SK-N-SH treated with all-trans-retinoic acid at 6 μM for 48 hours (cell line): Measurements from ENCODE around the gene WDR90.

Source experiments
- ATAC-seq: fragments of 200-7000 bp; cut with Tn5 transposase; 3 replicates; pipeline ENCODE4 v1.9.1; 2020; ENCODE audit warnings: mild to moderate bottlenecking, moderate library complexity
- ARNTL ChIP-seq: fragments of 450-650 bp; formaldehyde crosslinking; IDR thresholded peaks from 2 replicates; pipeline ENCODE4 v1.5.0; 2020; ENCODE audit warnings: low read depth, mild to moderate bottlenecking, moderate library complexity, borderline replicate concordance
- CSDC2 ChIP-seq: fragments of 250-450 bp; sonication (Bioruptor Pico); IDR thresholded peaks from 2 replicates; pipeline ENCODE4 v1.5.0; 2020; ENCODE audit warnings: mild to moderate bottlenecking, moderate library complexity
- CSRNP3 ChIP-seq: fragments of 250-450 bp; sonication (Bioruptor Pico); IDR thresholded peaks from 2 replicates; pipeline ENCODE4 v1.5.1; 2021; ENCODE audit warnings: mild to moderate bottlenecking, moderate library complexity
- ESRRG ChIP-seq: fragments of 250-450 bp; sonication (Bioruptor Pico); IDR thresholded peaks from 2 replicates; pipeline ENCODE4 v1.6.1; 2021; ENCODE audit warnings: mild to moderate bottlenecking
- GLIS3 ChIP-seq: fragments of 250-450 bp; sonication (Bioruptor Pico); IDR thresholded peaks from 2 replicates; pipeline ENCODE4 v1.5.0; 2020; ENCODE audit warnings: mild to moderate bottlenecking, moderate library complexity
- ISL1 ChIP-seq: fragments of 250-450 bp; sonication (Bioruptor Pico); IDR thresholded peaks from 2 replicates; pipeline ENCODE4 v2.1.2; 2022; ENCODE audit warnings: mild to moderate bottlenecking, moderate library complexity
- OSR1 ChIP-seq: fragments of 250-450 bp; sonication (Bioruptor Pico); IDR thresholded peaks from 2 replicates; pipeline ENCODE4 v1.8.0; 2022; ENCODE audit warnings: moderate library complexity, mild to moderate bottlenecking, inconsistent platforms
- PATZ1 ChIP-seq: fragments of 250-450 bp; sonication (Bioruptor Pico); IDR thresholded peaks from 2 replicates; pipeline ENCODE4 v1.8.0; 2020; ENCODE audit warnings: mild to moderate bottlenecking, moderate library complexity, borderline replicate concordance
- POU6F1 ChIP-seq: fragments of 250-450 bp; sonication (Bioruptor Pico); IDR thresholded peaks from 2 replicates; pipeline ENCODE4 v1.8.0; 2021; ENCODE audit warnings: low read depth, mild to moderate bottlenecking, moderate library complexity, borderline replicate concordance
- PPARA ChIP-seq: fragments of 250-450 bp; sonication (Bioruptor Pico); IDR thresholded peaks from 2 replicates; pipeline ENCODE4 v1.5.0; 2020; ENCODE audit warnings: mild to moderate bottlenecking, borderline replicate concordance
- RARB ChIP-seq: fragments of 250-450 bp; sonication (Bioruptor Pico); IDR thresholded peaks from 2 replicates; pipeline ENCODE4 v1.8.0; 2021; ENCODE audit warnings: mild to moderate bottlenecking, moderate library complexity
- SNAI2 ChIP-seq: fragments of 250-450 bp; sonication (Bioruptor Pico); IDR thresholded peaks from 2 replicates; pipeline ENCODE4 v1.5.0; 2020; ENCODE audit warnings: mild to moderate bottlenecking, moderate library complexity
- TCF4 ChIP-seq: fragments of 250-450 bp; sonication (Bioruptor Pico); IDR thresholded peaks from 2 replicates; pipeline ENCODE4 v1.8.0; 2021; ENCODE audit warnings: mild to moderate bottlenecking, moderate library complexity, borderline replicate concordance
- TOX ChIP-seq: fragments of 250-450 bp; sonication (Bioruptor Pico); IDR thresholded peaks from 2 replicates; pipeline ENCODE4 v1.8.0; 2021; ENCODE audit warnings: mild to moderate bottlenecking, moderate library complexity, borderline replicate concordance
- TSHZ2 ChIP-seq: fragments of 250-450 bp; sonication (Bioruptor Pico); IDR thresholded peaks from 2 replicates; pipeline ENCODE4 v1.5.0; 2020; ENCODE audit warnings: mild to moderate bottlenecking, moderate library complexity
- ZC3H10 ChIP-seq: fragments of 250-450 bp; sonication (Bioruptor Pico); IDR thresholded peaks from 2 replicates; pipeline ENCODE4 v1.5.1; 2021; ENCODE audit warnings: mild to moderate bottlenecking, moderate library complexity
- ZFP3 ChIP-seq: fragments of 250-450 bp; sonication (Bioruptor Pico); IDR thresholded peaks from 2 replicates; pipeline ENCODE4 v1.5.0; 2020; ENCODE audit warnings: mild to moderate bottlenecking, moderate library complexity
- ZFP30 ChIP-seq: fragments of 450-650 bp; formaldehyde crosslinking; IDR thresholded peaks from 2 replicates; pipeline ENCODE4 v1.5.0; 2022; ENCODE audit warnings: mild to moderate bottlenecking, moderate library complexity
- ZNF8 ChIP-seq: fragments of 450-650 bp; formaldehyde crosslinking; IDR thresholded peaks from 2 replicates; pipeline ENCODE4 v1.5.0; 2020; ENCODE audit warnings: mild to moderate bottlenecking, moderate library complexity

The WDR90 gene

GRCh38 chr16:708959-709358, 59.8 kb downstream of the WDR90 start (continued):
- no peak for TF ChIP-seq SNAI2
- no peak for TF ChIP-seq TCF4
- TF ChIP-seq ZFP3 (CRISPR knock-in tag) = no peak
- TF ChIP-seq ARNTL (CRISPR knock-in tag) = no peak
- no peak for TF ChIP-seq ZC3H10 (CRISPR knock-in tag)
- TF ChIP-seq PATZ1 (CRISPR knock-in tag) = no peak
- TF ChIP-seq TOX (CRISPR knock-in tag) = no peak
- TF ChIP-seq TSHZ2 (CRISPR knock-in tag) = no peak
- no peak for TF ChIP-seq GLIS3 (CRISPR knock-in tag)
- no peak for TF ChIP-seq RARB (CRISPR knock-in tag)
- TF ChIP-seq ESRRG (CRISPR knock-in tag) = no peak

- peak; percentile 55 for ATAC-seq
- no peak for TF ChIP-seq CSDC2 (CRISPR knock-in tag)
- no peak for TF ChIP-seq GLIS3 (CRISPR knock-in tag)
- no peak for TF ChIP-seq ZFP3 (CRISPR knock-in tag)
- no peak for TF ChIP-seq CSRNP3 (CRISPR knock-in tag)
Measured at GRCh38 chr16:709566-710499, 60.7 kb downstream of the WDR90 start.

GRCh38 chr16:710500-711075, 61.4 kb downstream of the WDR90 start:
- no peak for TF ChIP-seq PPARA (CRISPR knock-in tag)
- no peak for TF ChIP-seq ISL1
- TF ChIP-seq OSR1 (CRISPR knock-in tag) = no peak
- no peak for TF ChIP-seq PATZ1 (CRISPR knock-in tag)
- TF ChIP-seq POU6F1 (CRISPR knock-in tag) = no peak
- TF ChIP-seq TCF4 = no peak
- no peak for TF ChIP-seq ESRRG (CRISPR knock-in tag)
- TF ChIP-seq RARB (CRISPR knock-in tag) = no peak
- TF ChIP-seq ZFP30 (CRISPR knock-in tag) = no peak
- no peak for TF ChIP-seq CSRNP3 (CRISPR knock-in tag)
- no peak for TF ChIP-seq SNAI2
- TF ChIP-seq TSHZ2 (CRISPR knock-in tag) = no peak
- no peak for TF ChIP-seq CSDC2 (CRISPR knock-in tag)
- no peak for TF ChIP-seq ZFP3 (CRISPR knock-in tag)
- no peak for TF ChIP-seq ARNTL (CRISPR knock-in tag)
- no peak for TF ChIP-seq ZNF8
- TF ChIP-seq, all 23 proteins: peak for 0
- no peak for ATAC-seq
